IMR-90 (cell line): ENCODE data around the gene PPM1H. TPM values are rescaled to one million over a fixed set of nuclear protein-coding genes. Genes with fewer than 3 reads are reported as not detected.

Source experiments
- ATAC-seq: fragments of 200-7000 bp; cut with Tn5 transposase; 2 replicates; pipeline ENCODE4 v1.9.1; 2020; ENCODE audit warnings: low read depth, mild to moderate bottlenecking, moderate library complexity
- BruUV-seq: library from RNA; stranded (reverse); fragments of 400-500 nt; replicated peaks from 2 replicates; lab custom pipeline; 2021; lab: Mats Ljungman, UMichigan
- CTCF ChIA-PET: fragments of 300-600 bp; formaldehyde crosslinking; extraction: SDS; loops from one replicate; lab custom pipeline; 2021; ENCODE audit warnings: antibody characterized with exemption; lab: Yijun Ruan, JAX
- POLR2A ChIA-PET: fragments of 300-600 bp; sonication (Branson Sonifier 250); formaldehyde crosslinking; loops from one replicate; lab custom pipeline; 2022; ENCODE audit warnings: antibody characterized with exemption; ENCODE audit not compliant: unreplicated experiment; lab: Charles Lee
- DNase-seq: peaks from one replicate; pipeline ENCODE4 v3.0.0; 2013
- H2AFZ ChIP-seq: replicated peaks from 2 replicates; pipeline ENCODE3; 2013; ENCODE audit warnings: low read length, mild to moderate bottlenecking; ENCODE audit not compliant: poor library complexity
- H2AK5ac ChIP-seq: 2 replicates; pipeline ENCODE4 v1.6.1; 2013; ENCODE audit warnings: low read depth, low read length, inconsistent platforms
- H2AK9ac ChIP-seq: replicated peaks from 2 replicates; pipeline ENCODE3; 2013; ENCODE audit warnings: mild to moderate bottlenecking, low read depth, low read length, moderate library complexity; ENCODE audit not compliant: poor library complexity
- H2BK120ac ChIP-seq: 2 replicates; pipeline ENCODE4 v1.6.1; 2013; ENCODE audit warnings: low read depth, low read length, inconsistent platforms
- H2BK15ac ChIP-seq: 3 replicates; pipeline ENCODE4 v1.6.1; 2013; ENCODE audit warnings: low read depth, low read length, inconsistent platforms
- H2BK20ac ChIP-seq: 2 replicates; pipeline ENCODE4 v1.6.1; 2013; ENCODE audit warnings: low read depth, mild to moderate bottlenecking, inconsistent platforms, low read length, moderate library complexity
- H2BK5ac ChIP-seq: 2 replicates; pipeline ENCODE4 v1.6.1; 2013; ENCODE audit warnings: mild to moderate bottlenecking, low read depth, low read length, inconsistent platforms; ENCODE audit not compliant: poor library complexity, severe bottlenecking
- H3K14ac ChIP-seq: replicated peaks from 2 replicates; pipeline ENCODE4 v1.6.1; 2013; ENCODE audit warnings: low read depth, low read length, inconsistent platforms
- H3K18ac ChIP-seq: 2 replicates; pipeline ENCODE4 v1.6.1; 2013; ENCODE audit warnings: low read depth, low read length, control low read depth
- H3K23ac ChIP-seq: 2 replicates; pipeline ENCODE4 v1.6.1; 2013; ENCODE audit warnings: low read depth, low read length, inconsistent platforms
- H3K27ac ChIP-seq: 2 replicates; pipeline ENCODE4 v1.5.1; 2013; ENCODE audit warnings: mild to moderate bottlenecking, control low read depth, low read length; ENCODE audit not compliant: insufficient read depth
- H3K27me3 ChIP-seq: 2 replicates; pipeline ENCODE4 v1.6.1; 2013; ENCODE audit warnings: low read length; ENCODE audit not compliant: control insufficient read depth, insufficient read depth
- H3K36me3 ChIP-seq: 2 replicates; pipeline ENCODE4 v1.6.1; 2013; ENCODE audit warnings: low read length, mixed read lengths; ENCODE audit not compliant: control insufficient read depth, insufficient read depth
- H3K4ac ChIP-seq: 2 replicates; pipeline ENCODE4 v1.6.1; 2013; ENCODE audit warnings: low read depth, low read length, inconsistent platforms
- H3K4me1 ChIP-seq: 2 replicates; pipeline ENCODE4 v1.6.1; 2013; ENCODE audit warnings: low read length, mixed read lengths; ENCODE audit not compliant: control insufficient read depth, insufficient read depth
- H3K4me2 ChIP-seq: 2 replicates; pipeline ENCODE4 v1.6.1; 2013; ENCODE audit warnings: low read depth, mild to moderate bottlenecking, control low read depth, low read length, moderate library complexity
- H3K4me3 ChIP-seq: 2 replicates; pipeline ENCODE4 v1.5.1; 2013; ENCODE audit warnings: low read depth, mild to moderate bottlenecking, control low read depth, low read length, moderate library complexity; ENCODE audit not compliant: insufficient read depth
- H3K56ac ChIP-seq: 2 replicates; pipeline ENCODE4 v1.6.1; 2013; ENCODE audit warnings: low read length, inconsistent platforms; ENCODE audit not compliant: insufficient read depth; ENCODE audit errors: extremely low read depth
- H3K79me1 ChIP-seq, 2 experiments: 2 replicates each; pipeline ENCODE4 v1.6.1; 2013; ENCODE audit warnings: low read length in 2 of 2, inconsistent platforms in 1 of 2, low read depth in 1 of 2
- H3K9ac ChIP-seq: 2 replicates; pipeline ENCODE4 v1.6.1; 2013; ENCODE audit warnings: low read depth, low read length, control low read depth
- H3K9me1 ChIP-seq: 2 replicates; pipeline ENCODE4 v1.6.1; 2013; ENCODE audit warnings: low read length, inconsistent platforms; ENCODE audit not compliant: insufficient read depth
- H3K9me3 ChIP-seq: 2 replicates; pipeline ENCODE4 v1.6.1; 2013; ENCODE audit warnings: low read length; ENCODE audit not compliant: control insufficient read depth, insufficient read depth
- H4K20me1 ChIP-seq: 2 replicates; pipeline ENCODE4 v1.6.1; 2013; ENCODE audit warnings: low read length, inconsistent platforms; ENCODE audit not compliant: insufficient read depth
- H4K5ac ChIP-seq: 2 replicates; pipeline ENCODE4 v1.6.1; 2013; ENCODE audit warnings: mild to moderate bottlenecking, low read depth, low read length, control low read depth
- H4K8ac ChIP-seq, 2 experiments: 2 replicates each; pipeline ENCODE4 v1.6.1; 2013; ENCODE audit warnings: low read depth in 2 of 2, low read length in 2 of 2, control low read depth in 1 of 2, inconsistent platforms in 1 of 2
- H4K91ac ChIP-seq: 2 replicates; pipeline ENCODE4 v1.6.1; 2013; ENCODE audit warnings: low read depth, low read length, inconsistent platforms; ENCODE audit not compliant: insufficient read depth
- BHLHE40 ChIP-seq: fragments of 150-350 bp; IDR thresholded peaks from 2 replicates; pipeline ENCODE4 v1.6.1; 2016; ENCODE audit warnings: mild to moderate bottlenecking, low read depth, low read length
- CEBPB ChIP-seq: IDR thresholded peaks from 2 replicates; pipeline ENCODE4 v1.6.1; 2012; ENCODE audit warnings: low read depth, low read length, improper control_type of control experiment
- CHD1 ChIP-seq: IDR thresholded peaks from 2 replicates; pipeline ENCODE4 v1.6.1; 2012; ENCODE audit warnings: low read depth, low read length, improper control_type of control experiment
- CTCF ChIP-seq: conservative IDR thresholded peaks from 2 replicates; pipeline ENCODE4 v1.5.1; 2012; ENCODE audit warnings: mild to moderate bottlenecking, low read depth, low read length, improper control_type of control experiment
- ELK1 ChIP-seq: fragments of 150-350 bp; IDR thresholded peaks from 2 replicates; pipeline ENCODE4 v1.6.1; 2016; ENCODE audit warnings: low read depth, mild to moderate bottlenecking, low read length, moderate library complexity, borderline replicate concordance
- FOS ChIP-seq: fragments of 150-350 bp; IDR thresholded peaks from 2 replicates; pipeline ENCODE4 v1.6.1; 2016; ENCODE audit warnings: low read depth, low read length
- MAFK ChIP-seq: IDR thresholded peaks from 2 replicates; pipeline ENCODE4 v1.6.1; 2012; ENCODE audit warnings: low read depth, low read length, improper control_type of control experiment
- MAZ ChIP-seq: IDR thresholded peaks from 2 replicates; pipeline ENCODE4 v1.6.1; 2012; ENCODE audit warnings: low read depth, mild to moderate bottlenecking, low read length, improper control_type of control experiment, moderate library complexity, borderline replicate concordance
- MXI1 ChIP-seq: IDR thresholded peaks from 2 replicates; pipeline ENCODE4 v1.6.1; 2012; ENCODE audit warnings: low read depth, mild to moderate bottlenecking, low read length, moderate library complexity, borderline replicate concordance
- NFE2L2 ChIP-seq: fragments of 150-350 bp; IDR thresholded peaks from 2 replicates; pipeline ENCODE4 v1.6.1; 2016; ENCODE audit warnings: low read depth, mild to moderate bottlenecking, low read length
- POLR2A ChIP-seq: IDR thresholded peaks from 2 replicates; pipeline ENCODE4 v1.6.1; 2012; ENCODE audit warnings: mild to moderate bottlenecking, low read depth, low read length
- RAD21 ChIP-seq: IDR thresholded peaks from 2 replicates; pipeline ENCODE4 v1.6.1; 2012; ENCODE audit warnings: low read length, improper control_type of control experiment
- RCOR1 ChIP-seq: IDR thresholded peaks from 2 replicates; pipeline ENCODE4 v1.6.1; 2012; ENCODE audit warnings: mild to moderate bottlenecking, low read length, improper control_type of control experiment; ENCODE audit not compliant: insufficient replicate concordance
- RFX5 ChIP-seq: IDR thresholded peaks from 2 replicates; pipeline ENCODE4 v1.8.0; 2012; ENCODE audit warnings: low read depth, mild to moderate bottlenecking, low read length, moderate library complexity
- SMC3 ChIP-seq: fragments of 150-350 bp; IDR thresholded peaks from 2 replicates; pipeline ENCODE4 v1.6.1; 2016; ENCODE audit warnings: low read depth, mild to moderate bottlenecking, antibody characterized with exemption, low read length, moderate library complexity
- USF2 ChIP-seq: fragments of 150-350 bp; IDR thresholded peaks from 2 replicates; pipeline ENCODE4 v1.6.1; 2017; ENCODE audit warnings: mild to moderate bottlenecking, antibody characterized with exemption, low read length, low read depth
- WGBS, 2 experiments: methylation state at CpG; one replicate each; pipeline versions ENCODE4 v1.1.5 to v1.1.7; 2013; ENCODE audit warnings: missing lambda C conversion rate in 2 of 2; ENCODE audit not compliant: insufficient read length in 1 of 2; ENCODE audit errors: extremely low coverage in 2 of 2; 5-methylcytosine and 5-hydroxymethylcytosine counted together
- dilution Hi-C: fragments of 300-500 bp; cut with HindIII; formaldehyde crosslinking; loops from one replicate; pipeline ENCODE4 v1.14.3; 2018; ENCODE audit warnings: low sequenced_read_pairs; ENCODE audit not compliant: unreplicated experiment
- in situ Hi-C: fragments of 300-500 bp; cut with MboI; formaldehyde crosslinking; loops from 3 replicates; pipeline ENCODE4 v1.14.3; 2019; ENCODE audit warnings: low sequenced_read_pairs, inconsistent platforms, mixed read lengths
- intact Hi-C: fragments of 100-400 bp; cut with micrococcal nuclease; formaldehyde crosslinking; loops from 2 replicates; pipeline ENCODE4 v1.10.0; 2022
- polyA plus RNA-seq, 3 experiments: library from polyadenylated mRNA; depleted of rRNA; stranded (reverse); fragments of >200 nt; gene quantifications; 2 replicates each; pipeline ENCODE4 v1.2.3, GENCODE V29; 2012; ENCODE audit warnings: low replicate concordance in 1 of 3
- total RNA-seq: library from RNA; depleted of rRNA; stranded (reverse); fragments of >200 nt; gene quantifications from 2 replicates; pipeline ENCODE4 v1.2.3, GENCODE V29; 2012

The PPM1H gene
- total and polyA plus RNA-seq, 2 of the 4 experiments (the other 2 are of a cell fraction): 0.14 to 0.18 TPM

- no peak for DNase-seq
- H4K5ac ChIP-seq: no peak overlapping the region
- no peak overlapping the region for H3K4me3 ChIP-seq
- no peak overlapping the region for H3K18ac ChIP-seq
- H3K56ac ChIP-seq: no peak overlapping the region
- 90% methylated on average over 2 of the region's 4 CpGs; no CpG with 5 or more reads in 1 of the 2 experiments for WGBS, 2 experiments
- H3K9ac ChIP-seq: no peak overlapping the region
- no peaks in the 10 kb centered on the region for H3K79me1 ChIP-seq
- H3K27me3 ChIP-seq: peaks cover 10% of the 10 kb centered on the region
- H4K20me1 ChIP-seq: no peaks in the 10 kb centered on the region
- no peak overlapping the region for H2BK120ac ChIP-seq
- no peak overlapping the region for H2BK5ac ChIP-seq
- H4K91ac ChIP-seq: no peak overlapping the region
- dilution Hi-C loops: no loop called here
- BruUV-seq: no TSS peak
- no peak overlapping the region for H2BK15ac ChIP-seq
- H3K4ac ChIP-seq: no peak overlapping the region
- TF ChIP-seq MAFK: no peak
- TF ChIP-seq RCOR1: no peak
- TF ChIP-seq POLR2A: no peak
- no peak for TF ChIP-seq SMC3
- no peak for TF ChIP-seq BHLHE40
- TF ChIP-seq USF2: no peak
- no peak for TF ChIP-seq MAZ
- TF ChIP-seq NFE2L2: no peak
- TF ChIP-seq RFX5: no peak
- TF ChIP-seq ELK1: no peak
- TF ChIP-seq FOS: no peak
- no peak for TF ChIP-seq MXI1
- no peak for TF ChIP-seq CEBPB
- no peak for TF ChIP-seq RAD21
- no peak for TF ChIP-seq CTCF
- no peak for TF ChIP-seq CHD1
- no peaks in the 10 kb centered on the region for H3K9me3 ChIP-seq
- no peak overlapping the region for H3K14ac ChIP-seq
- ChIA-PET POLR2A (no interaction called here), CTCF (no interaction called here)
- H4K8ac ChIP-seq: no peak overlapping the region
- no peak overlapping the region for H2BK20ac ChIP-seq
- no peak overlapping the region for H2AK9ac ChIP-seq
- no peak overlapping the region for H2AK5ac ChIP-seq
- in situ Hi-C loops: no loop called here
- no peaks in the 10 kb centered on the region for H3K9me1 ChIP-seq
- no peak overlapping the region for H2AFZ ChIP-seq
- H3K23ac ChIP-seq: no peak overlapping the region
- H3K4me1 ChIP-seq: no peaks in the 10 kb centered on the region
- no peak overlapping the region for H3K27ac ChIP-seq
- no peak overlapping the region for H3K4me2 ChIP-seq
- intact Hi-C loops: no loop called here
- no peaks in the 10 kb centered on the region for H3K36me3 ChIP-seq
- no peak for ATAC-seq
These were observed 61.0 kb downstream of the PPM1H start for GRCh38 chr12:62873826-62874448.
